ENCODE results near the gene S100A11.
A peak's percentile ranks its signal among the peaks of the same experiment; 100 is the strongest.

Gene S100A11

DNA sequence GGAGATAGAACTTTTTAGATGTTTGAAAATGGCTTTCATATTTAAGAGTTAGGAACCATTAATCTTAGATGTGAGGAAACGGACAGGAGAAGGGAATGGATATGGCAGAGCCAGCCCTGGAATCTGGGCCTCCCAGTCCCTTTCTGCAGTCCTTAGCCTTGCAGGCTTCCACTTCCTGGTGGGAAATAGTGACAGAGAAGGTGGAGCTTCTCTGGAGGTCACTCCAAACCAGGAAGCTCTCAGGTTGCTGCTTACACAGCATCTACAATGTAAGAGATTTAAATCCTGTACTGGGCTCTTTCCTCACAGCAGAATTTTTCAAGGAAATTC lies 2.5 kb downstream of the S100A11 start:
- Histone ChIP-seq H3K27ac (replicated peaks) (peak overlapping the region; percentile 89), H3K27me3 (ENCODE audit: insufficient read depth, poor library complexity, severe bottlenecking) (no peaks in the 10 kb centered on the region), H3K4me3 (replicated peaks; ENCODE audit: insufficient read depth, low read length) (peak overlapping the region; percentile 73)
- DNase-seq (ENCODE audit: low read depth in 1 of 2, low spot score in 1 of 2), result no peak
- TF ChIP-seq SPI1 (IDR thresholded peaks at IDR 0.05; ENCODE audit: borderline replicate concordance, low read depth), result 0 out of 2 replicates have a peak, but pooled peaks have one; percentile 2
- no peak for TF ChIP-seq GABPA (IDR thresholded peaks at IDR 0.05; ENCODE audit: low read depth)

DNA sequence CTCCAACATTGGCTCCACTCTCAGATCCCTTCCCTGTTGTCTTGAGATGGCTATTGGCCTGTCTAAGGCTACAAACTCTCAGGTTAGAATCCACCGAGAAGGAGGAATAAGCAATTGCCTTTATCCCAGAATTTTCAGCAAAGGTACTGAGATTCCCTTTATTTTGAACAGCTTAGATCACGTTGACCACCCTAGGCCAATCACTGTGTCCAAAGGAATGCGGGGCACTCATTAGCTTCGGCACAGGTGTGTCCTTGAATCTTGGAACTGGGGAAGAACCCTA lies 6.9 kb downstream of the S100A11 start:
- H3K27ac ChIP-seq (replicated peaks), result peak overlapping the region; percentile 36
- no peak for DNase-seq (ENCODE audit: low read depth in 1 of 2, low spot score in 1 of 2)

DNA sequence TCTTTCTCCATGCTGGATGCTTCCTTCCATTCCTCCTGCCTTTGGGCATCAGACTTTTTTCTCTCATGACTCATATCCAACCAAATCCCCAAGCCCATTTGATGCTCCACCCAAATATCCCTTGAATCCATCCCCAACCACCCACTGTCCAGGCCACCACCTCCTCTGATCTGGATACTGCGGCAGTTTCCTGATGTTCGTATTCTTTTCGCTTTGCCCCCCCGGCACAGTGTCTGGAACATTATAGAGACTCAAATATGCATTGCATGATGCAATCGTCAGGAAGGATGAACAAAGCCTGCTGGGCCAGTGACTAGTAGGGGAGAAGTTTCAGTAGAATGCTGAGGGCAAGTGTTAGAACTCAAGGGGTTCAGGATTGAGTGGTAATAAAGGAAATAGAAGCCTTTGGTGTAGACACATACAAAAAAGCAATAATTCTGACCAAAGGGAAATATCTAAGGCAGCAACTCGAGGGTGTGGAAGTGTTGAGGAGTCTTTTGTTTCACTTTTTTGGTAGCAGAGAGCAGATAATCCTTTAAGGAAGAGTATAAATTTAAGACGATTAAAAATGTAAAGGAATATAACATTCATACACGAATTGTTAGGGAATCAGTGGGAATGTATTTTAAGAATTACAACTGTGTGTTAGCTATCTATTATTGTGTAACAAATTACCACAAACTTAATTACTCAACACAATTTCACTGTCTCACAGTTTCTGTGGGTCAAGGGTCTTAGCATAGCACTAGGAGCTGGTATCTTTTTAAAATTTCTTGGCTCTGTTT lies 7.5 kb downstream of the S100A11 start:
- Histone ChIP-seq H3K4me3 (replicated peaks; ENCODE audit: insufficient read depth, low read length) (no peak overlapping the region), H3K27me3 (ENCODE audit: insufficient read depth, poor library complexity, severe bottlenecking) (no peaks in the 10 kb centered on the region), H3K27ac (replicated peaks) (peak overlapping the region; percentile 36)
- peak in 1 of 2 experiments; percentile 49 for DNase-seq (ENCODE audit: low read depth in 1 of 2, low spot score in 1 of 2)
- no peak for TF ChIP-seq POLR2AphosphoS5 (IDR thresholded peaks at IDR 0.05; ENCODE audit: low read depth)
- TF ChIP-seq, protein P1, sequence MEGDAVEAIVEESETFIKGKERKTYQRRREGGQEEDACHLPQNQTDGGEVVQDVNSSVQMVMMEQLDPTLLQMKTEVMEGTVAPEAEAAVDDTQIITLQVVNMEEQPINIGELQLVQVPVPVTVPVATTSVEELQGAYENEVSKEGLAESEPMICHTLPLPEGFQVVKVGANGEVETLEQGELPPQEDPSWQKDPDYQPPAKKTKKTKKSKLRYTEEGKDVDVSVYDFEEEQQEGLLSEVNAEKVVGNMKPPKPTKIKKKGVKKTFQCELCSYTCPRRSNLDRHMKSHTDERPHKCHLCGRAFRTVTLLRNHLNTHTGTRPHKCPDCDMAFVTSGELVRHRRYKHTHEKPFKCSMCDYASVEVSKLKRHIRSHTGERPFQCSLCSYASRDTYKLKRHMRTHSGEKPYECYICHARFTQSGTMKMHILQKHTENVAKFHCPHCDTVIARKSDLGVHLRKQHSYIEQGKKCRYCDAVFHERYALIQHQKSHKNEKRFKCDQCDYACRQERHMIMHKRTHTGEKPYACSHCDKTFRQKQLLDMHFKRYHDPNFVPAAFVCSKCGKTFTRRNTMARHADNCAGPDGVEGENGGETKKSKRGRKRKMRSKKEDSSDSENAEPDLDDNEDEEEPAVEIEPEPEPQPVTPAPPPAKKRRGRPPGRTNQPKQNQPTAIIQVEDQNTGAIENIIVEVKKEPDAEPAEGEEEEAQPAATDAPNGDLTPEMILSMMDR (IDR thresholded peaks at IDR 0.05; ENCODE audit: insufficient read depth, low read length), result no peak
- TF ChIP-seq, protein P2, sequence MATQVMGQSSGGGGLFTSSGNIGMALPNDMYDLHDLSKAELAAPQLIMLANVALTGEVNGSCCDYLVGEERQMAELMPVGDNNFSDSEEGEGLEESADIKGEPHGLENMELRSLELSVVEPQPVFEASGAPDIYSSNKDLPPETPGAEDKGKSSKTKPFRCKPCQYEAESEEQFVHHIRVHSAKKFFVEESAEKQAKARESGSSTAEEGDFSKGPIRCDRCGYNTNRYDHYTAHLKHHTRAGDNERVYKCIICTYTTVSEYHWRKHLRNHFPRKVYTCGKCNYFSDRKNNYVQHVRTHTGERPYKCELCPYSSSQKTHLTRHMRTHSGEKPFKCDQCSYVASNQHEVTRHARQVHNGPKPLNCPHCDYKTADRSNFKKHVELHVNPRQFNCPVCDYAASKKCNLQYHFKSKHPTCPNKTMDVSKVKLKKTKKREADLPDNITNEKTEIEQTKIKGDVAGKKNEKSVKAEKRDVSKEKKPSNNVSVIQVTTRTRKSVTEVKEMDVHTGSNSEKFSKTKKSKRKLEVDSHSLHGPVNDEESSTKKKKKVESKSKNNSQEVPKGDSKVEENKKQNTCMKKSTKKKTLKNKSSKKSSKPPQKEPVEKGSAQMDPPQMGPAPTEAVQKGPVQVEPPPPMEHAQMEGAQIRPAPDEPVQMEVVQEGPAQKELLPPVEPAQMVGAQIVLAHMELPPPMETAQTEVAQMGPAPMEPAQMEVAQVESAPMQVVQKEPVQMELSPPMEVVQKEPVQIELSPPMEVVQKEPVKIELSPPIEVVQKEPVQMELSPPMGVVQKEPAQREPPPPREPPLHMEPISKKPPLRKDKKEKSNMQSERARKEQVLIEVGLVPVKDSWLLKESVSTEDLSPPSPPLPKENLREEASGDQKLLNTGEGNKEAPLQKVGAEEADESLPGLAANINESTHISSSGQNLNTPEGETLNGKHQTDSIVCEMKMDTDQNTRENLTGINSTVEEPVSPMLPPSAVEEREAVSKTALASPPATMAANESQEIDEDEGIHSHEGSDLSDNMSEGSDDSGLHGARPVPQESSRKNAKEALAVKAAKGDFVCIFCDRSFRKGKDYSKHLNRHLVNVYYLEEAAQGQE (IDR thresholded peaks at IDR 0.05; ENCODE audit: insufficient replicate concordance, low read depth), result no peak
- TF ChIP-seq SPI1 (IDR thresholded peaks at IDR 0.05; ENCODE audit: borderline replicate concordance, low read depth), result no peak
- TF ChIP-seq GABPA (IDR thresholded peaks at IDR 0.05; ENCODE audit: low read depth), result no peak

More for the DNA sequence above, 6.9 kb downstream of the S100A11 start:
- Histone ChIP-seq H3K27me3 (ENCODE audit: insufficient read depth, poor library complexity, severe bottlenecking) (no peaks in the 10 kb centered on the region), H3K4me3 (replicated peaks; ENCODE audit: insufficient read depth, low read length) (no peak overlapping the region)
- TF ChIP-seq, protein P2 (IDR thresholded peaks at IDR 0.05; ENCODE audit: insufficient replicate concordance, low read depth), result no peak
- TF ChIP-seq SPI1 (IDR thresholded peaks at IDR 0.05; ENCODE audit: borderline replicate concordance, low read depth) (no peak), POLR2AphosphoS5 (IDR thresholded peaks at IDR 0.05; ENCODE audit: low read depth) (no peak), GABPA (IDR thresholded peaks at IDR 0.05; ENCODE audit: low read depth) (no peak)
- TF ChIP-seq, protein P1 (IDR thresholded peaks at IDR 0.05; ENCODE audit: insufficient read depth, low read length), result no peak

DNA sequence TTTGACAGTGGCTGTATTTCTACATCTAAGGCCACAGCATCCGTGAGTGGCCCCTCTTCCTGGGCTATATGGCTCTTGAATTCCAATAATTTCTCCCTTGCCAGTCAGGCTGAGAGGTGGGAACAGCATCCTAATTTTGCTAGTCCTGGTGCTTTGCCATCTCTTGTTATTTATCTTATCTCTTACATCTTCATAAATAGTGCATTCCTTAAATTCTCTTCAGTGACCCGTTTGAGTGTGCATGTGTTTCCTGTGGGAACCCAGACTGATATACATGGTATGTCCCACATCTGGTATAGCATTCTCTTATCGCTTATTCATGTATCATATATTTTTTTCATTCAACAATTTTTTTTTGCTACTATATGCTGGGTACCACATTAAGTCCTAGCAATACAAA lies 9.9 kb downstream of the S100A11 start:
- no peak for DNase-seq (ENCODE audit: low read depth in 1 of 2, low spot score in 1 of 2)
- TF ChIP-seq, protein P2 (IDR thresholded peaks at IDR 0.05; ENCODE audit: insufficient replicate concordance, low read depth), result no peak
- TF ChIP-seq, protein P1 (IDR thresholded peaks at IDR 0.05; ENCODE audit: insufficient read depth, low read length), result no peak
- no peak for TF ChIP-seq POLR2AphosphoS5 (IDR thresholded peaks at IDR 0.05; ENCODE audit: low read depth)
- TF ChIP-seq GABPA (IDR thresholded peaks at IDR 0.05; ENCODE audit: low read depth), result no peak
- TF ChIP-seq SPI1 (IDR thresholded peaks at IDR 0.05; ENCODE audit: borderline replicate concordance, low read depth), result no peak

More for the DNA sequence above, 9.9 kb downstream of the S100A11 start:
- no peak overlapping the region for H3K27ac ChIP-seq (replicated peaks)
- H3K4me3 ChIP-seq (replicated peaks; ENCODE audit: insufficient read depth, low read length), result no peak overlapping the region
- H3K27me3 ChIP-seq (ENCODE audit: insufficient read depth, poor library complexity, severe bottlenecking), result no peaks in the 10 kb centered on the region
